Measurements from ENCODE around the gene PLXNA3.

- TF ChIP-seq TAF1 (IDR thresholded peaks at IDR 0.05; ENCODE audit: borderline replicate concordance, low read depth, low read length), result no peak
- TF ChIP-seq POLR2A (IDR thresholded peaks at IDR 0.05; ENCODE audit: low read depth, low read length), result no peak
These were observed 53.7 kb downstream of the PLXNA3 start for GRCh38 chrX:154511761-154512160.

All from GM12892 (cell line).